ENCODE results near the gene ITPR3. TPM values are rescaled to one million over a fixed set of nuclear protein-coding genes. Genes with fewer than 3 reads are reported as not detected.

The ITPR3 gene
- total RNA-seq, 1 experiment from 2014 or later: 103 TPM

- CTCF ChIA-PET: interaction anchor here (0.6 to 1.6 kb wide), 3 partner anchors 10 to 281 kb away, joined by 3 to 6 read pairs (median 3); no protein-coding TSS in a partner anchor
- TF ChIP-seq YY1 (IDR thresholded peaks at IDR 0.05; ENCODE audit: extremely low read depth, insufficient replicate concordance, low read depth, low read length) (no peak), MAX (IDR thresholded peaks at IDR 0.05) (no peak), CEBPB (IDR thresholded peaks at IDR 0.05; ENCODE audit: low read depth) (no peak), ZBTB33 (IDR thresholded peaks at IDR 0.05; ENCODE audit: extremely low read depth, insufficient replicate concordance, low read length) (no peak), POLR2A (IDR thresholded peaks at IDR 0.05; ENCODE audit: borderline replicate concordance, extremely low read depth, insufficient read depth, insufficient read length) (no peak), ZNF274 (IDR thresholded peaks at IDR 0.05; ENCODE audit: low read depth, low read length) (no peak), CTCF (IDR thresholded peaks at IDR 0.05 in 2 of 3, conservative IDR thresholded peaks at IDR 0.05 in 1 of 3; ENCODE audit: borderline replicate concordance in 1 of 3, insufficient read depth in 1 of 3, low read depth in 2 of 3, low read length in 2 of 3) (no peak)
- H3K9me2 ChIP-seq (ENCODE audit: insufficient read depth): no peaks in the 10 kb centered on the region
- RAD21 ChIA-PET (ENCODE audit: low non-redundant PET in 1 of 2, low total read pairs in 2 of 2, uncharacterized antibody in 2 of 2, unreplicated experiment in 2 of 2): no interaction called here
- POLR2A ChIA-PET: no interaction called here
- no peak overlapping the region for H3K9ac ChIP-seq (ENCODE audit: low read length)
- no peaks in the 10 kb centered on the region for H3K9me3 ChIP-seq (ENCODE audit: control insufficient read depth in 1 of 2, insufficient read depth in 1 of 2, low read depth in 1 of 2, low read length in 2 of 2)
- H3K4me2 ChIP-seq (ENCODE audit: low read length): no peak overlapping the region
- ATAC-seq (no peak), DNase-seq (ENCODE audit: low read depth, low spot score) (no peak)
- no peaks in the 10 kb centered on the region for H3K79me2 ChIP-seq (ENCODE audit: insufficient read depth, low read length)
- no peaks in the 10 kb centered on the region for H4K20me1 ChIP-seq (ENCODE audit: insufficient read depth)
- no peak overlapping the region for H3K4me3 ChIP-seq (replicated peaks in 1 of 2; ENCODE audit: low read depth in 1 of 2, low read length in 2 of 2)
- H3K4me1 ChIP-seq (ENCODE audit: control insufficient read depth in 1 of 2, insufficient read depth in 2 of 2, low read length in 2 of 2): peaks cover 0 to 5% of the 10 kb centered on the region in 2 experiments; a peak in 1 of 4 replicates
- intact Hi-C loops (cut with micrococcal nuclease): no loop called here
- no peaks in the 10 kb centered on the region for H3K27me3 ChIP-seq (ENCODE audit: insufficient read depth, low read length)
- no TSS peak for BruUV-seq (replicated peaks)
- no peak overlapping the region for H2AFZ ChIP-seq (ENCODE audit: low read depth, low read length, poor library complexity, severe bottlenecking)
- H3K27ac ChIP-seq (ENCODE audit: low read depth, low read length): no peak overlapping the region
- H3K36me3 ChIP-seq (ENCODE audit: control insufficient read depth in 1 of 2, insufficient read depth in 2 of 2, low read length in 2 of 2): peaks cover 19 to 69% of the 10 kb centered on the region in 2 experiments
Measured at GRCh38 chr6:33689879-33690278, 68.8 kb downstream of the ITPR3 start.
